ENCODE data around the gene LRGUK.

LRGUK gene

DNA sequence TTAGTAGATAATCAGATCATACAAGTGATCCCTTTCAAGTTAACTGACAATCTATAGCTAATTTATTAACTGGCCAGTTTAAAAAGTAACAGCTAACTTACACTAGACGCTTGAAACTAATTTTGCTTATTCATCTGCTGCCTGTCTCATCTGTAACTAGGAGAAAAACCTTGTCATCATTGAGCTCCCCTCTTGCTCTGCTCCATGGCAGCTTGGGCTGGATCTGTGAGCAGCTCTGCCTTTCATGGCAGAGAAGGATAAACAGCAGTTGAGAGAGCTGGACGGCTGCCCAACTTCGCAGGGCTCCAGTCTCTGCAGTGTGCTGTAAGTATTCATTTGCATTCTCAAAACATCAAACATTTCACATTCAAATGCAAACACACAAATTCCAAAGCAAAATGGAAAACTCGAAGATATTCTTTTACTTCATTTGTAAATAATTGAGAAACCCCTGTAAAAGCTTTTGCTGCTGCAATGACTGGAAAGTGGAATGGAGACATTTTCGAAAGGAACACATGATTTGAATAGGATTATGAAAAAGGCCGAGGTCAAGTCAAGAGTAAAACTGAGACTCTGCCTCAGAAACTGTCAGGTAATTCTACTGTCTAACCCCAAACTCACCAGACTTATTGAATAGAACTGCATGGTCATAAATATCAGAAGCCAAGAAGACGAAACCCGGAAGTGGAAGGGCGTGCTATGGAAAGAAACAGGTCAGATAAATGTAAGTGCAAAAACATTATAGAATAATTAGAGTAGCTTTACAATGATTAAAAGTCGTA, 172.0 kb downstream of the LRGUK start:
- peaks cover 41% of the 10 kb centered on the region for H3K36me3 ChIP-seq (ENCODE audit: insufficient read depth, low read length)
- no peaks in the 10 kb centered on the region for H3K4me1 ChIP-seq (ENCODE audit: control insufficient read depth, insufficient read depth, low read length, unreplicated experiment)
- no peak overlapping the region for H3K27ac ChIP-seq (ENCODE audit: low read depth, low read length)
- H2AFZ ChIP-seq (ENCODE audit: low read length, unreplicated experiment): no peak overlapping the region
- no peaks in the 10 kb centered on the region for H3K27me3 ChIP-seq (ENCODE audit: insufficient read depth, low read length)
- H3K4me3 ChIP-seq (ENCODE audit: low read depth, low read length): no peak overlapping the region
- no peaks in the 10 kb centered on the region for H3K79me2 ChIP-seq (ENCODE audit: control insufficient read depth, insufficient read depth, low read length, unreplicated experiment)

DNA sequence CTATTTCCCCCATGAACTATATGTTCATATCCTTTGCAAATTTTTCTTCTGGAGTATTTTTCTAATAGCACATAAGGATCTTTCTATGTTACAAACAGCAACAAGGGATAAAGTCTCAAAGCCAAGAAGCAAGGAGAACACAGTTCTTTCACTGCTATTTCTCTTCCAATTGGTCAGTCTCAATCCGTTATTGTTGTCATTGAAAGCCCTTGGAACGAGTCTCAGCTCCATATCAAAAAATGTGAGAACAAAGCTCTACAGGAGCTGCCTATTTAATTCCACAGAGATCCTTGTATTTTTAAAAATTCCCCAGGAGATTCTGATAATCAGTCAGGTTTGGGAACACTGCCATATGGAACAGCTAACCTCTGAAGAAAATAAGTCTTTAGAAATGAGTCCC, 173.8 kb downstream of the LRGUK start:
- no peak overlapping the region for H3K27ac ChIP-seq (ENCODE audit: low read depth, low read length)
- H2AFZ ChIP-seq (ENCODE audit: low read length, unreplicated experiment): no peak overlapping the region
- H3K27me3 ChIP-seq (ENCODE audit: insufficient read depth, low read length): no peaks in the 10 kb centered on the region
- H3K36me3 ChIP-seq (ENCODE audit: insufficient read depth, low read length): peaks cover 33% of the 10 kb centered on the region
- no peak overlapping the region for H3K4me3 ChIP-seq (ENCODE audit: low read depth, low read length)
- H3K79me2 ChIP-seq (ENCODE audit: control insufficient read depth, insufficient read depth, low read length, unreplicated experiment): no peaks in the 10 kb centered on the region
- H3K4me1 ChIP-seq (ENCODE audit: control insufficient read depth, insufficient read depth, low read length, unreplicated experiment): no peaks in the 10 kb centered on the region

DNA sequence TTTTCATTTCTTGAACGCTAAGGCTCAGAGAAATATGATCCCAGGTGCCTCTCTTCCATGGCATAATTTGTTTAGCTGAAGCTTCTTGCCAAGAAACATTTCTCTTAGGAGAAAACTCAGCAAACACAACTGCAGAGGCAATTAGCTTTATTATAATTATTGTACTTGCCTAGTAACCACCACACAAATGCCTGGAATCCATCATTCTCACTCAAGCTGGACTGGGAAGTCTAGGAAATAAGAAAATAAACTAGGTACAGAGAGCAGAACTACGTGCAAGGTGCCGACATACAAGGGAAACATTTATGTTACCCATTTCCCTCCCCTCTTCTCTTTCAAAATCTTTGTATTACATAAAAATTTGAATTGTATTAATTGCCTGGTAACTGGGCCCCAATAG, 174.5 kb downstream of the LRGUK start:
- Histone ChIP-seq H3K4me3 (ENCODE audit: low read depth, low read length) (no peak overlapping the region), H3K4me1 (ENCODE audit: control insufficient read depth, insufficient read depth, low read length, unreplicated experiment) (no peaks in the 10 kb centered on the region), H2AFZ (ENCODE audit: low read length, unreplicated experiment) (no peak overlapping the region), H3K79me2 (ENCODE audit: control insufficient read depth, insufficient read depth, low read length, unreplicated experiment) (peaks cover 3% of the 10 kb centered on the region), H3K36me3 (ENCODE audit: insufficient read depth, low read length) (peaks cover 27% of the 10 kb centered on the region), H3K27me3 (ENCODE audit: insufficient read depth, low read length) (no peaks in the 10 kb centered on the region), H3K27ac (ENCODE audit: low read depth, low read length) (no peak overlapping the region)

DNA sequence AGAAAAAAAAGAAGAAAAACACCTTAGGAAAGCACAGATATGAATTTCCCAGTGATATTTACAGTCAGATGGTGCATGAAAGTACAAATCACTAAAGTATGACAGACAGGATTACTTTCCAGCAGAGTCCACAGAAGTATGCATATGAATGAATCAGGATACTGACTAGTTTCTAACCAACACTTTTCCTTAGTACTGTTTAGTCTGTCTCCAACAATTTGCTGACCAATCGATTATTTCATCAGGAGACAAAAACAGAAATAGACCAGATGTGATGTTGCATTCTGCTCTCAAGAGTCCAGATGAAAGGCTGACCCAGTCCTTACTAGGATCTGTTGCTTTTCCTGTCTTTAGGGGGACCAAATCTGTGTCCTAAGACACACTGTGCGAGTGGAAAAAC, 175.0 kb downstream of the LRGUK start:
- H3K79me2 ChIP-seq (ENCODE audit: control insufficient read depth, insufficient read depth, low read length, unreplicated experiment): peaks cover 4% of the 10 kb centered on the region
- no peaks in the 10 kb centered on the region for H3K4me1 ChIP-seq (ENCODE audit: control insufficient read depth, insufficient read depth, low read length, unreplicated experiment)
- no peak overlapping the region for H2AFZ ChIP-seq (ENCODE audit: low read length, unreplicated experiment)
- H3K4me3 ChIP-seq (ENCODE audit: low read depth, low read length): no peak overlapping the region
- H3K36me3 ChIP-seq (ENCODE audit: insufficient read depth, low read length): peaks cover 26% of the 10 kb centered on the region
- no peaks in the 10 kb centered on the region for H3K27me3 ChIP-seq (ENCODE audit: insufficient read depth, low read length)
- no peak overlapping the region for H3K27ac ChIP-seq (ENCODE audit: low read depth, low read length)

DNA sequence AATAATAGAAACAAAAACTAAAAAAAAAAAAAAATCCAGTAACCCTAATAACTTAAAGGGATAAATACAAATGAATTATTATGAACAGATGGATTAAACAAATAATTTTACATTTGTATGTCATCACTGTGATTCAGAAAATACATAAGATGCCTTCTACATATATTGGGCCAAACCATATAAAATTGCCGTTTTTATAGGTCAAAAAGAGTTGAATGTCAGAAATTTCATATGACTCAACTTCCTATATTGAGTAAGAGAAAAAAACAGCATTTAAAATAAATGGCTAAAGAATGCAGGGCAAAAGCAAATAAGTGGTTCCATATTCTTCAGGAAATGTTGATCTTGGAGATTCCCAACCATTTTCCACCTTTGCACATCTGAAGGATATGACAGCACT, 180.2 kb downstream of the LRGUK start:
- Histone ChIP-seq H3K27me3 (ENCODE audit: insufficient read depth, low read length) (no peaks in the 10 kb centered on the region), H3K27ac (ENCODE audit: low read depth, low read length) (peak overlapping the region; percentile 57), H3K4me1 (ENCODE audit: control insufficient read depth, insufficient read depth, low read length, unreplicated experiment) (peaks cover 17% of the 10 kb centered on the region), H2AFZ (ENCODE audit: low read length, unreplicated experiment) (no peak overlapping the region), H3K4me3 (ENCODE audit: low read depth, low read length) (no peak overlapping the region), H3K79me2 (ENCODE audit: control insufficient read depth, insufficient read depth, low read length, unreplicated experiment) (peaks cover 12% of the 10 kb centered on the region), H3K36me3 (ENCODE audit: insufficient read depth, low read length) (peaks cover 4% of the 10 kb centered on the region; the same call in 1 of the 2 replicates)

DNA sequence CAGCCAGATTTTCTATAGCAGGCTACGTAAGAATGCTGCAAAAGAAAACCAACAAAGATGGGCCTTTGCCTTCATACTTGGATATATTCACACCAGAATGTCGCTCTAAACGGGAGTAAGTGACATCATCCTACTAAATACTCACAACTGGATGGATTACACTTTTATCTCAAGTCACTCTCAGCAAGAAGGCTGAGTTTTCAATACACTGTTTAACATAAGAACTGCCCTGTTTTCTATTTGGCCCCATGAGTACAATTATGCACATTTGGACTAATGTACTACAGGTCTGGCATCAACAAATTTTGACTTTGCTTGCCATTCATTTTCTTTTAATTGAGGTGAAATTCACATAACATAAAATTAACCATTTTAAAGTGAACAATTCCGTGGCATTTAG, 181.4 kb downstream of the LRGUK start:
- Histone ChIP-seq H2AFZ (ENCODE audit: low read length, unreplicated experiment) (no peak overlapping the region), H3K27me3 (ENCODE audit: insufficient read depth, low read length) (no peaks in the 10 kb centered on the region), H3K4me3 (ENCODE audit: low read depth, low read length) (no peak overlapping the region), H3K79me2 (ENCODE audit: control insufficient read depth, insufficient read depth, low read length, unreplicated experiment) (peaks cover 19% of the 10 kb centered on the region), H3K4me1 (ENCODE audit: control insufficient read depth, insufficient read depth, low read length, unreplicated experiment) (peaks cover 17% of the 10 kb centered on the region), H3K36me3 (ENCODE audit: insufficient read depth, low read length) (peaks cover 4% of the 10 kb centered on the region; the same call in 1 of the 2 replicates), H3K27ac (ENCODE audit: low read depth, low read length) (no peak overlapping the region)

- H3K4me3 ChIP-seq (ENCODE audit: low read depth, low read length): peak overlapping the region; percentile 18
- H3K27ac ChIP-seq (ENCODE audit: low read depth, low read length): no peak overlapping the region
- peaks cover 35% of the 10 kb centered on the region for H3K79me2 ChIP-seq (ENCODE audit: control insufficient read depth, insufficient read depth, low read length, unreplicated experiment)
- H3K27me3 ChIP-seq (ENCODE audit: insufficient read depth, low read length): no peaks in the 10 kb centered on the region
- peaks cover 27% of the 10 kb centered on the region for H3K4me1 ChIP-seq (ENCODE audit: control insufficient read depth, insufficient read depth, low read length, unreplicated experiment)
- H2AFZ ChIP-seq (ENCODE audit: low read length, unreplicated experiment): no peak overlapping the region
- H3K36me3 ChIP-seq (ENCODE audit: insufficient read depth, low read length): 0 out of 2 replicates have a peak, but pooled peaks cover 4% of the 10 kb centered on the region
These were observed 184.7 kb downstream of the LRGUK start for GRCh38 chr7:134311807-134312206.

GRCh38 chr7:134312717-134313116, 185.6 kb downstream of the LRGUK start:
- Histone ChIP-seq H3K4me1 (ENCODE audit: control insufficient read depth, insufficient read depth, low read length, unreplicated experiment) (peaks cover 23% of the 10 kb centered on the region), H3K36me3 (ENCODE audit: insufficient read depth, low read length) (0 out of 2 replicates have a peak, but pooled peaks cover 4% of the 10 kb centered on the region), H2AFZ (ENCODE audit: low read length, unreplicated experiment) (no peak overlapping the region), H3K79me2 (ENCODE audit: control insufficient read depth, insufficient read depth, low read length, unreplicated experiment) (peaks cover 35% of the 10 kb centered on the region), H3K4me3 (ENCODE audit: low read depth, low read length) (no peak overlapping the region), H3K27ac (ENCODE audit: low read depth, low read length) (no peak overlapping the region), H3K27me3 (ENCODE audit: insufficient read depth, low read length) (no peaks in the 10 kb centered on the region)

- Histone ChIP-seq H3K4me1 (ENCODE audit: control insufficient read depth, insufficient read depth, low read length, unreplicated experiment) (peaks cover 20% of the 10 kb centered on the region), H3K27ac (ENCODE audit: low read depth, low read length) (no peak overlapping the region), H3K79me2 (ENCODE audit: control insufficient read depth, insufficient read depth, low read length, unreplicated experiment) (peaks cover 34% of the 10 kb centered on the region), H2AFZ (ENCODE audit: low read length, unreplicated experiment) (no peak overlapping the region), H3K4me3 (ENCODE audit: low read depth, low read length) (no peak overlapping the region), H3K36me3 (ENCODE audit: insufficient read depth, low read length) (0 out of 2 replicates have a peak, but pooled peaks cover 4% of the 10 kb centered on the region), H3K27me3 (ENCODE audit: insufficient read depth, low read length) (no peaks in the 10 kb centered on the region)
These were observed 186.4 kb downstream of the LRGUK start for GRCh38 chr7:134313543-134313942.
